SW480 (cell line): ENCODE measurements around the gene ERVH48-1.
A peak's percentile ranks its signal among the peaks of the same experiment; 100 is the strongest.
"Not testable (repeated sequence)": the region's sequence is repeated elsewhere in the genome, so short reads cannot be mapped to it uniquely, and the experiment has no call there.

Source experiments
- DNase-seq: peaks from one replicate; pipeline ENCODE4 v3.0.0-alpha.2; 2016; ENCODE audit warnings: low spot score

Gene ERVH48-1

GRCh38 chr21:42939582-42940413 lies 14.4 kb upstream of the ERVH48-1 start:
- DNase-seq, result no peak

- DNase-seq, result not testable (repeated sequence)
These were observed 13.2 kb upstream of the ERVH48-1 start for GRCh38 chr21:42938606-42938995.

- DNase-seq, result no peak
These were observed 12.7 kb upstream of the ERVH48-1 start for GRCh38 chr21:42937960-42938605.

- DNase-seq, result not testable (repeated sequence)
These were observed 11.9 kb upstream of the ERVH48-1 start for GRCh38 chr21:42937034-42937940.

- DNase-seq, result not testable (repeated sequence)
These were observed 10.9 kb upstream of the ERVH48-1 start for GRCh38 chr21:42936360-42936759.

GRCh38 chr21:42933973-42934372 lies 8.5 kb upstream of the ERVH48-1 start:
- DNase-seq, result not testable (repeated sequence)

GRCh38 chr21:42933137-42933970 lies 7.9 kb upstream of the ERVH48-1 start:
- DNase-seq, result not testable (repeated sequence)

GRCh38 chr21:42932378-42933136 lies 7.1 kb upstream of the ERVH48-1 start:
- not testable (repeated sequence) for DNase-seq

GRCh38 chr21:42931560-42932235 lies 6.3 kb upstream of the ERVH48-1 start:
- DNase-seq, result no peak

GRCh38 chr21:42929969-42930368 lies 4.5 kb upstream of the ERVH48-1 start:
- no peak for DNase-seq

GRCh38 chr21:42927474-42928200 lies 2.2 kb upstream of the ERVH48-1 start:
- not testable (repeated sequence) for DNase-seq

GRCh38 chr21:42924433-42924751 lies 1.0 kb downstream of the ERVH48-1 start:
- DNase-seq, result no peak

GRCh38 chr21:42923553-42924432 lies 1.6 kb downstream of the ERVH48-1 start:
- peak; percentile 87 for DNase-seq

- no peak for DNase-seq
These were observed 2.5 kb downstream of the ERVH48-1 start for GRCh38 chr21:42922918-42923317.

GRCh38 chr21:42921927-42922326 lies 3.5 kb downstream of the ERVH48-1 start:
- DNase-seq, result no peak

GRCh38 chr21:42918291-42918690 lies 7.1 kb downstream of the ERVH48-1 start:
- DNase-seq, result no peak

- DNase-seq, result no peak
These were observed 12.0 kb downstream of the ERVH48-1 start for GRCh38 chr21:42913476-42913875.

GRCh38 chr21:42911920-42912319 lies 13.5 kb downstream of the ERVH48-1 start:
- not testable (repeated sequence) for DNase-seq
